Small intestine (tissue), 7 donors: ENCODE measurements around the gene BCKDHA. TPM values are rescaled to one million over a fixed set of nuclear protein-coding genes. Genes with fewer than 3 reads are reported as not detected.
"Not testable (repeated sequence)": the region's sequence is repeated elsewhere in the genome, so short reads cannot be mapped to it uniquely, and the experiment has no call there.

Experiments used
- DNase-seq, 2 donors: peaks; one replicate each; pipeline versions ENCODE4 v3.0.0 to v3.0.0-alpha.2; 2013
- FAIRE-seq: peaks from 2 replicates; lab custom pipeline; 2012; peaks lifted over from hg19 to GRCh38; lab: Jason Lieb, UNC
- H3K27ac ChIP-seq, 3 donors: one replicate each; pipeline ENCODE4 v1.5.1; 2013; ENCODE audit warnings: low read length in 2 of 3, mild to moderate bottlenecking in 2 of 3, control low read depth in 1 of 3, inconsistent platforms in 1 of 3, low read depth in 1 of 3, moderate library complexity in 1 of 3
- H3K27me3 ChIP-seq, 3 donors: one replicate each; pipeline ENCODE4 v1.6.1; 2013; ENCODE audit warnings: low read length in 3 of 3, inconsistent platforms in 1 of 3; ENCODE audit not compliant: control insufficient read depth in 3 of 3, insufficient read depth in 3 of 3
- H3K36me3 ChIP-seq, 3 donors: one replicate each; pipeline ENCODE4 v1.6.1; 2013; ENCODE audit warnings: low read length in 3 of 3, inconsistent platforms in 1 of 3, low read depth in 1 of 3, mild to moderate bottlenecking in 1 of 3, moderate library complexity in 1 of 3; ENCODE audit not compliant: control insufficient read depth in 3 of 3, insufficient read depth in 2 of 3
- H3K4me1 ChIP-seq, 3 donors: one replicate each; pipeline ENCODE4 v1.6.1; 2013; ENCODE audit warnings: low read length in 2 of 3, inconsistent platforms in 1 of 3, low read depth in 1 of 3, mild to moderate bottlenecking in 1 of 3, moderate library complexity in 1 of 3; ENCODE audit not compliant: control insufficient read depth in 3 of 3, insufficient read depth in 2 of 3
- H3K4me3 ChIP-seq, 3 donors: one replicate each; pipeline ENCODE4 v1.5.1; 2013; ENCODE audit warnings: low read length in 3 of 3, control low read depth in 1 of 3, inconsistent platforms in 1 of 3, low read depth in 1 of 3, mild to moderate bottlenecking in 1 of 3, moderate library complexity in 1 of 3
- H3K9me3 ChIP-seq, 2 donors: one replicate each; pipeline ENCODE4 v1.6.1; 2013; ENCODE audit warnings: low read depth in 1 of 2, low read length in 1 of 2; ENCODE audit not compliant: control insufficient read depth in 2 of 2, insufficient read depth in 1 of 2
- WGBS, 3 donors: extraction: QIAGEN DNeasy Blood & Tissue Kit; methylation state at CpG; one replicate each; pipeline ENCODE4 v1.1.7; 2013; 5-methylcytosine and 5-hydroxymethylcytosine counted together
- polyA plus RNA-seq, 4 donors: library from polyadenylated mRNA; stranded (reverse) in 3 of 4; unstranded in 1 of 4; fragments of 200-250 nt in 3 of 4; fragments of 120-200 nt in 1 of 4; gene quantifications; one replicate each; pipeline versions ENCODE4 v1.2.1 to v1.2.3, GENCODE V29; 2013
- donor health status: healthy with polysubstance abuse.
- donor health status: control.
- donor health status: control.
- donor health status: Bipolar disorder and iron deficiency.
- donor health status: healthy.

The BCKDHA gene
- polyA plus RNA-seq, 4 donors, result 19.9 to 34.0 (median 24.8) TPM

- not testable (repeated sequence) for H3K4me3 ChIP-seq, H3K9me3 ChIP-seq, H3K27me3 ChIP-seq, FAIRE-seq, H3K4me1 ChIP-seq, DNase-seq, H3K27ac ChIP-seq
- WGBS, 3 donors, result 91 to 97% (median 91%) methylated on average over 5 of the region's 5 CpGs
- peaks cover 0 to 10% (median 0%) of the 10 kb centered on the region in 3 donors for H3K36me3 ChIP-seq
Measured at GRCh38 chr19:41371119-41371518, 26.5 kb upstream of the BCKDHA start.

- Histone ChIP-seq H3K4me3 (no peak overlapping the region), H3K36me3 (peaks cover 0 to 10% (median 0%) of the 10 kb centered on the region in 3 donors), H3K27me3 (no peaks in the 10 kb centered on the region), H3K9me3 (no peaks in the 10 kb centered on the region), H3K4me1 (peaks cover 0 to 9% (median 8%) of the 10 kb centered on the region in 3 donors), H3K27ac (no peak overlapping the region)
- WGBS, 3 donors, result 93 to 96% (median 93%) methylated on average over 8 of the region's 8 CpGs
- FAIRE-seq, result no peak
- no peak for DNase-seq
Measured at GRCh38 chr19:41371541-41371940, 26.1 kb upstream of the BCKDHA start.

GRCh38 chr19:41372501-41372900 lies 25.1 kb upstream of the BCKDHA start:
- Histone ChIP-seq H3K27me3 (no peaks in the 10 kb centered on the region), H3K4me3 (no peak overlapping the region), H3K36me3 (peaks cover 0 to 10% (median 0%) of the 10 kb centered on the region in 3 donors), H3K9me3 (no peaks in the 10 kb centered on the region), H3K27ac (no peak overlapping the region), H3K4me1 (peaks cover 0 to 8% (median 8%) of the 10 kb centered on the region in 3 donors)
- DNase-seq (no peak), FAIRE-seq (no peak)
- WGBS, 3 donors, result 72 to 78% (median 74%) methylated on average over 2 of the region's 2 CpGs

- no peak overlapping the region for H3K27ac ChIP-seq
- FAIRE-seq, result no peak
- H3K27me3 ChIP-seq, result no peaks in the 10 kb centered on the region
- H3K36me3 ChIP-seq, result peaks cover 0 to 8% (median 0%) of the 10 kb centered on the region in 3 donors
- DNase-seq, result peak; percentile 49 to 53
- no peaks in the 10 kb centered on the region for H3K9me3 ChIP-seq
- H3K4me3 ChIP-seq, result no peak overlapping the region
- H3K4me1 ChIP-seq, result peaks cover 0 to 5% (median 0%) of the 10 kb centered on the region in 3 donors
- 12 to 31% (median 21%) methylated on average over 12 of the region's 12 CpGs for WGBS, 3 donors
Measured at GRCh38 chr19:41373993-41374392, 23.6 kb upstream of the BCKDHA start.

GRCh38 chr19:41376241-41376997 lies 21.2 kb upstream of the BCKDHA start, which contains the start of gene TMEM91:
TMEM91 (plus strand) TSS chr19:41376533; CDS start chr19:41378310, 1,777 bp downstream.
- FAIRE-seq, result no peak
- 7 to 9% (median 8%) methylated on average over 44 to 47 of the region's 47 CpGs for whole genome bisulfite sequencing, 3 donors
- peak in 1 of 2 donors; percentile 76 for DNase-seq
- Histone ChIP-seq H3K36me3 (peaks cover 0 to 5% (median 0%) of the 10 kb centered on the region in 3 donors), H3K4me1 (peaks cover 0 to 5% (median 0%) of the 10 kb centered on the region in 3 donors), H3K4me3 (peak within 1 kb of the TSS; percentile 51 to 62 (median 54)), H3K27ac (peak within 1 kb of the TSS in 1 of 3 donors; percentile 63), H3K27me3 (no peaks in the 10 kb centered on the region), H3K9me3 (no peaks in the 10 kb centered on the region)

- FAIRE-seq (no peak), DNase-seq (no peak)
- H3K4me3 ChIP-seq, result peak overlapping the region in 2 of 3 donors; percentile 51 to 54
- H3K9me3 ChIP-seq, result no peaks in the 10 kb centered on the region
- H3K27ac ChIP-seq, result peak overlapping the region in 1 of 3 donors; percentile 63
- 62 to 68% (median 65%) methylated on average over 8 of the region's 8 CpGs for WGBS, 3 donors
- H3K27me3 ChIP-seq, result no peaks in the 10 kb centered on the region
- H3K36me3 ChIP-seq, result peaks cover 0 to 8% (median 0%) of the 10 kb centered on the region in 3 donors
- H3K4me1 ChIP-seq, result peaks cover 0 to 5% (median 0%) of the 10 kb centered on the region in 3 donors
Measured at GRCh38 chr19:41376998-41377365, 20.6 kb upstream of the BCKDHA start.

- H3K27me3 ChIP-seq, result no peaks in the 10 kb centered on the region
- peaks cover 0 to 15% (median 0%) of the 10 kb centered on the region in 3 donors for H3K36me3 ChIP-seq
- no peaks in the 10 kb centered on the region for H3K9me3 ChIP-seq
- H3K27ac ChIP-seq, result no peak overlapping the region
- DNase-seq (no peak), FAIRE-seq (no peak)
- no peak overlapping the region for H3K4me3 ChIP-seq
- WGBS, 3 donors, result 57 to 77% (median 75%) methylated on average over 9 of the region's 9 CpGs
- peaks cover 0 to 5% (median 0%) of the 10 kb centered on the region in 3 donors for H3K4me1 ChIP-seq
Measured at GRCh38 chr19:41377977-41378709, 19.5 kb upstream of the BCKDHA start.

- H3K4me3 ChIP-seq, H3K27me3 ChIP-seq, FAIRE-seq, H3K27ac ChIP-seq, DNase-seq, H3K9me3 ChIP-seq, H3K4me1 ChIP-seq: not testable (repeated sequence)
- peaks cover 0 to 34% (median 0%) of the 10 kb centered on the region in 3 donors for H3K36me3 ChIP-seq
- WGBS, 3 donors, result 94 to 95% (median 95%) methylated on average over 8 of the region's 8 CpGs
Measured at GRCh38 chr19:41381536-41381935, 16.1 kb upstream of the BCKDHA start.
